WTC11 (cell line): Measurements from ENCODE around the gene EFHD2. TPM values are rescaled to one million over a fixed set of nuclear protein-coding genes. Genes with fewer than 3 reads are reported as not detected.

Experiments used
- ATAC-seq: fragments of 200-7000 bp; cut with Tn5 transposase; 2 replicates; pipeline ENCODE4 v1.10.0; 2021; ENCODE audit warnings: mild to moderate bottlenecking, moderate library complexity
- CTCF ChIA-PET: fragments of 300-600 bp; sonication (Branson Sonifier 250); formaldehyde crosslinking; loops from one replicate; lab custom pipeline; 2021; ENCODE audit warnings: antibody characterized with exemption; lab: Charles Lee
- POLR2A ChIA-PET: fragments of 350-600 bp; sonication (Branson Sonifier 250); formaldehyde crosslinking; loops from one replicate; lab custom pipeline; 2021; ENCODE audit warnings: antibody characterized with exemption; lab: Charles Lee
- DNase-seq: peaks from one replicate; pipeline ENCODE4 v3.0.0; 2021; ENCODE audit warnings: low spot score
- H3K27ac Mint-ChIP-seq: 2 replicates; pipeline ENCODE4 v1.8.0; 2021; ENCODE audit warnings: mixed read lengths
- H3K27me3 Mint-ChIP-seq: 2 replicates; pipeline ENCODE4 v1.8.0; 2021; ENCODE audit warnings: low read depth, mild to moderate bottlenecking, moderate library complexity, mixed read lengths
- H3K36me3 Mint-ChIP-seq: 2 replicates; pipeline ENCODE4 v1.8.0; 2021; ENCODE audit warnings: mixed read lengths
- H3K4me1 Mint-ChIP-seq: 2 replicates; pipeline ENCODE4 v1.8.0; 2022; ENCODE audit warnings: mixed read lengths
- H3K4me3 Mint-ChIP-seq: 2 replicates; pipeline ENCODE4 v1.8.0; 2021; ENCODE audit warnings: mild to moderate bottlenecking, moderate library complexity, mixed read lengths
- H3K9me3 Mint-ChIP-seq: 2 replicates; pipeline ENCODE4 v1.8.0; 2021; ENCODE audit warnings: mixed read lengths
- CTCF ChIP-seq: fragments of 200-600 bp; IDR thresholded peaks from 2 replicates; pipeline ENCODE4 v1.8.0; 2022; ENCODE audit warnings: antibody characterized with exemption
- GTF2I ChIP-seq: fragments of 250-450 bp; sonication (Bioruptor Pico); conservative IDR thresholded peaks from 2 replicates; pipeline ENCODE4 v1.4.0; 2021; ENCODE audit warnings: mild to moderate bottlenecking
- JAZF1 ChIP-seq: fragments of 250-450 bp; sonication (Bioruptor Pico); IDR thresholded peaks from 2 replicates; pipeline ENCODE4 v1.9.0; 2021; ENCODE audit warnings: moderate library complexity, mild to moderate bottlenecking, inconsistent platforms
- MAX ChIP-seq: sonication (generic); formaldehyde crosslinking; IDR thresholded peaks from 2 replicates; pipeline ENCODE4 v1.8.0; 2022; ENCODE audit warnings: mild to moderate bottlenecking, missing genetic modification reagents
- NFATC4 ChIP-seq: fragments of 250-450 bp; sonication (Bioruptor Pico); IDR thresholded peaks from 2 replicates; pipeline ENCODE4 v1.9.0; 2021; ENCODE audit warnings: mild to moderate bottlenecking
- NFYB ChIP-seq: sonication (generic); formaldehyde crosslinking; conservative IDR thresholded peaks from 2 replicates; pipeline ENCODE4 v1.8.0; 2022; ENCODE audit warnings: low read depth, missing genetic modification reagents
- NR1H2 ChIP-seq: sonication (generic); formaldehyde crosslinking; IDR thresholded peaks from 2 replicates; pipeline ENCODE4 v1.9.0; 2021; ENCODE audit warnings: mild to moderate bottlenecking, moderate library complexity, missing genetic modification reagents
- NR2C2 ChIP-seq: sonication (generic); formaldehyde crosslinking; IDR thresholded peaks from 2 replicates; pipeline ENCODE4 v1.8.0; 2022; ENCODE audit warnings: mild to moderate bottlenecking, missing genetic modification reagents
- NR3C1 ChIP-seq: sonication (generic); formaldehyde crosslinking; conservative IDR thresholded peaks from 2 replicates; pipeline ENCODE4 v1.8.1; 2023; ENCODE audit warnings: low read depth, mild to moderate bottlenecking, missing genetic modification reagents
- PREB ChIP-seq: sonication (generic); formaldehyde crosslinking; IDR thresholded peaks from 2 replicates; pipeline ENCODE4 v1.8.1; 2022; ENCODE audit warnings: mild to moderate bottlenecking, missing genetic modification reagents, moderate library complexity, borderline replicate concordance
- RELA ChIP-seq: sonication (generic); formaldehyde crosslinking; IDR thresholded peaks from 2 replicates; pipeline ENCODE4 v1.8.1; 2022; ENCODE audit warnings: missing genetic modification reagents, mild to moderate bottlenecking, borderline replicate concordance
- RORB ChIP-seq: fragments of 250-450 bp; sonication (Bioruptor Pico); IDR thresholded peaks from 2 replicates; pipeline ENCODE4 v1.9.0; 2021; ENCODE audit warnings: mild to moderate bottlenecking
- SMAD4 ChIP-seq: sonication (generic); formaldehyde crosslinking; IDR thresholded peaks from 2 replicates; pipeline ENCODE4 v1.8.0; 2022; ENCODE audit warnings: mild to moderate bottlenecking, missing genetic modification reagents
- SP1 ChIP-seq: sonication (generic); formaldehyde crosslinking; conservative IDR thresholded peaks from 2 replicates; pipeline ENCODE4 v1.8.1; 2022; ENCODE audit warnings: missing genetic modification reagents
- ZMAT4 ChIP-seq: fragments of 250-450 bp; sonication (Bioruptor Pico); IDR thresholded peaks from 2 replicates; pipeline ENCODE4 v1.9.0; 2021; ENCODE audit warnings: mild to moderate bottlenecking
- ZNF281 ChIP-seq: sonication (generic); formaldehyde crosslinking; IDR thresholded peaks from 2 replicates; pipeline ENCODE4 v1.8.0; 2023; ENCODE audit warnings: mild to moderate bottlenecking, missing genetic modification reagents
- ZNF416 ChIP-seq: fragments of 250-450 bp; sonication (Bioruptor Pico); IDR thresholded peaks from 2 replicates; pipeline ENCODE4 v1.9.0; 2021; ENCODE audit warnings: mild to moderate bottlenecking, inconsistent platforms
- ZNF423 ChIP-seq: fragments of 250-450 bp; sonication (Bioruptor Pico); IDR thresholded peaks from 2 replicates; pipeline ENCODE4 v2.1.2; 2022; ENCODE audit warnings: mild to moderate bottlenecking, moderate library complexity
- ZNF512 ChIP-seq: sonication (generic); formaldehyde crosslinking; IDR thresholded peaks from 2 replicates; pipeline ENCODE4 v1.8.1; 2022; ENCODE audit warnings: missing genetic modification reagents, borderline replicate concordance
- total RNA-seq: library from RNA; stranded (reverse); gene quantifications from 3 replicates; pipeline ENCODE4 v1.2.3, GENCODE V29; 2021
- TF ChIP-seq, protein P1 (sequence below): sonication (generic); formaldehyde crosslinking; IDR thresholded peaks from 2 replicates; pipeline ENCODE4 v1.8.0; 2023; ENCODE audit warnings: missing genetic modification reagents, mild to moderate bottlenecking, borderline replicate concordance
- TF ChIP-seq, protein P2 (sequence below): sonication (generic); formaldehyde crosslinking; IDR thresholded peaks from 2 replicates; pipeline ENCODE4 v1.8.0; 2022; ENCODE audit warnings: mild to moderate bottlenecking, missing genetic modification reagents

Gene EFHD2
- total RNA-seq, 1 experiment from 2014 or later: 23.8 TPM

DNA sequence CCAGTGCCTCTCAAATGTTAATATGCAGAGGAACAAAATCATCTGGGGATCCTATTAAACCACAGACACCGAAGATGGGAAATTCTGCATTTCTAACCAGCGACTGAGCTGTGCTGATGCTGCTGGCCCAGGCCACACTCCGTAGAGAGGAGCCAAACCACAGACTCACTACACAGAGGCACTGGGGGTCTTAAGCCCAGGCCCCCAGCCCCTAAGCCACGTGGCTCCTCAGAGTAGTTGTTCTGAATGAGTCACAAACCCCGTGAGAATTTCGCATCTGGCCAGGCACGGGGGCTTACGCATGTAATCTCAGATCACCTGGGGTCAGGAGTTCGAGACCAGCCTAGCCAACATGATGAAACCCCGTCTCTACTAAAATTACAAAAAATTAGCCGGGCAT lies 44.0 kb downstream of the EFHD2 start:
- no peak overlapping the region for H3K4me3 Mint-ChIP-seq
- no peak for DNase-seq
- no peak overlapping the region for H3K27ac Mint-ChIP-seq
- H3K9me3 Mint-ChIP-seq: peaks cover 19% of the 10 kb centered on the region
- TF ChIP-seq RELA (no peak), MAX (CRISPR knock-in tag) (no peak), RORB (CRISPR knock-in tag) (no peak), PREB (CRISPR knock-in tag) (no peak), SP1 (no peak)
- TF ChIP-seq, protein P1, sequence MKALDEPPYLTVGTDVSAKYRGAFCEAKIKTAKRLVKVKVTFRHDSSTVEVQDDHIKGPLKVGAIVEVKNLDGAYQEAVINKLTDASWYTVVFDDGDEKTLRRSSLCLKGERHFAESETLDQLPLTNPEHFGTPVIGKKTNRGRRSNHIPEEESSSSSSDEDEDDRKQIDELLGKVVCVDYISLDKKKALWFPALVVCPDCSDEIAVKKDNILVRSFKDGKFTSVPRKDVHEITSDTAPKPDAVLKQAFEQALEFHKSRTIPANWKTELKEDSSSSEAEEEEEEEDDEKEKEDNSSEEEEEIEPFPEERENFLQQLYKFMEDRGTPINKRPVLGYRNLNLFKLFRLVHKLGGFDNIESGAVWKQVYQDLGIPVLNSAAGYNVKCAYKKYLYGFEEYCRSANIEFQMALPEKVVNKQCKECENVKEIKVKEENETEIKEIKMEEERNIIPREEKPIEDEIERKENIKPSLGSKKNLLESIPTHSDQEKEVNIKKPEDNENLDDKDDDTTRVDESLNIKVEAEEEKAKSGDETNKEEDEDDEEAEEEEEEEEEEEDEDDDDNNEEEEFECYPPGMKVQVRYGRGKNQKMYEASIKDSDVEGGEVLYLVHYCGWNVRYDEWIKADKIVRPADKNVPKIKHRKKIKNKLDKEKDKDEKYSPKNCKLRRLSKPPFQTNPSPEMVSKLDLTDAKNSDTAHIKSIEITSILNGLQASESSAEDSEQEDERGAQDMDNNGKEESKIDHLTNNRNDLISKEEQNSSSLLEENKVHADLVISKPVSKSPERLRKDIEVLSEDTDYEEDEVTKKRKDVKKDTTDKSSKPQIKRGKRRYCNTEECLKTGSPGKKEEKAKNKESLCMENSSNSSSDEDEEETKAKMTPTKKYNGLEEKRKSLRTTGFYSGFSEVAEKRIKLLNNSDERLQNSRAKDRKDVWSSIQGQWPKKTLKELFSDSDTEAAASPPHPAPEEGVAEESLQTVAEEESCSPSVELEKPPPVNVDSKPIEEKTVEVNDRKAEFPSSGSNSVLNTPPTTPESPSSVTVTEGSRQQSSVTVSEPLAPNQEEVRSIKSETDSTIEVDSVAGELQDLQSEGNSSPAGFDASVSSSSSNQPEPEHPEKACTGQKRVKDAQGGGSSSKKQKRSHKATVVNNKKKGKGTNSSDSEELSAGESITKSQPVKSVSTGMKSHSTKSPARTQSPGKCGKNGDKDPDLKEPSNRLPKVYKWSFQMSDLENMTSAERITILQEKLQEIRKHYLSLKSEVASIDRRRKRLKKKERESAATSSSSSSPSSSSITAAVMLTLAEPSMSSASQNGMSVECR (CRISPR knock-in tag): no peak
- TF ChIP-seq, all 79 proteins: peak for 0
- Mint-ChIP-seq H3K36me3 (no peaks in the 10 kb centered on the region), H3K4me1 (no peaks in the 10 kb centered on the region), H3K27me3 (no peaks in the 10 kb centered on the region)
- CTCF ChIA-PET: interaction anchor here (0.6 kb wide), 1 partner anchor 88 kb away, joined by 3 read pairs; no protein-coding TSS in a partner anchor
- POLR2A ChIA-PET: no interaction called here
- ATAC-seq: no peak

- POLR2A ChIA-PET: no interaction called here
- DNase-seq (no peak), ATAC-seq (no peak)
- no peaks in the 10 kb centered on the region for H3K4me1 Mint-ChIP-seq
- no peaks in the 10 kb centered on the region for H3K36me3 Mint-ChIP-seq
- no peak for TF ChIP-seq NFATC4 (CRISPR knock-in tag)
- TF ChIP-seq ZNF281 (CRISPR knock-in tag): no peak
- TF ChIP-seq CTCF: no peak
- TF ChIP-seq NR1H2 (CRISPR knock-in tag): no peak
- TF ChIP-seq, protein P2, sequence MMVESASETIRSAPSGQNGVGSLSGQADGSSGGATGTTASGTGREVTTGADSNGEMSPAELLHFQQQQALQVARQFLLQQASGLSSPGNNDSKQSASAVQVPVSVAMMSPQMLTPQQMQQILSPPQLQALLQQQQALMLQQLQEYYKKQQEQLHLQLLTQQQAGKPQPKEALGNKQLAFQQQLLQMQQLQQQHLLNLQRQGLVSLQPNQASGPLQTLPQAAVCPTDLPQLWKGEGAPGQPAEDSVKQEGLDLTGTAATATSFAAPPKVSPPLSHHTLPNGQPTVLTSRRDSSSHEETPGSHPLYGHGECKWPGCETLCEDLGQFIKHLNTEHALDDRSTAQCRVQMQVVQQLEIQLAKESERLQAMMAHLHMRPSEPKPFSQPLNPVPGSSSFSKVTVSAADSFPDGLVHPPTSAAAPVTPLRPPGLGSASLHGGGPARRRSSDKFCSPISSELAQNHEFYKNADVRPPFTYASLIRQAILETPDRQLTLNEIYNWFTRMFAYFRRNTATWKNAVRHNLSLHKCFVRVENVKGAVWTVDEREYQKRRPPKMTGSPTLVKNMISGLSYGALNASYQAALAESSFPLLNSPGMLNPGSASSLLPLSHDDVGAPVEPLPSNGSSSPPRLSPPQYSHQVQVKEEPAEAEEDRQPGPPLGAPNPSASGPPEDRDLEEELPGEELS (CRISPR knock-in tag): no peak
- TF ChIP-seq NR3C1: no peak
- TF ChIP-seq ZNF512 (CRISPR knock-in tag): no peak
- TF ChIP-seq NFYB (CRISPR knock-in tag): no peak
- TF ChIP-seq JAZF1 (CRISPR knock-in tag): no peak
- TF ChIP-seq ZNF423: no peak
- no peak for TF ChIP-seq ZMAT4 (CRISPR knock-in tag)
- no peak for TF ChIP-seq SMAD4 (CRISPR knock-in tag)
- no peak for TF ChIP-seq GTF2I (CRISPR knock-in tag)
- no peak for TF ChIP-seq ZNF416
- TF ChIP-seq NR2C2 (CRISPR knock-in tag): no peak
- H3K27me3 Mint-ChIP-seq: no peaks in the 10 kb centered on the region
- CTCF ChIA-PET: interaction anchor here (0.6 kb wide), 1 partner anchor 88 kb away, joined by 3 read pairs; no protein-coding TSS in a partner anchor
- no peak overlapping the region for H3K27ac Mint-ChIP-seq
- H3K4me3 Mint-ChIP-seq: no peak overlapping the region
- H3K9me3 Mint-ChIP-seq: peaks cover 17% of the 10 kb centered on the region
These were observed 44.6 kb downstream of the EFHD2 start for GRCh38 chr1:15454256-15454655.
